Measurements from ENCODE around the gene SSBP2.

GRCh38 chr5:81558188-81558587 is 192.7 kb downstream of the SSBP2 start:
- TF ChIP-seq EZH2phosphoT487 (conservative IDR thresholded peaks at IDR 0.05; ENCODE audit: low read length): no peak
- TF ChIP-seq CTCF (IDR thresholded peaks at IDR 0.05; ENCODE audit: insufficient read depth, low read length, poor library complexity, severe bottlenecking): no peak

All from SU-DHL-6 (cell line).